DOHH2 (cell line): ENCODE results near the gene WNK1.

Experiments used
- EZH2phosphoT487 ChIP-seq: fragments of 200-600 bp; sonication (generic); IDR thresholded peaks from 2 replicates; pipeline ENCODE4 v1.6.1; 2017; ENCODE audit warnings: borderline replicate concordance, mild to moderate bottlenecking, antibody characterized with exemption, low read length, moderate library complexity, mixed read lengths
- TF ChIP-seq, protein P1 (sequence below): fragments of 200-600 bp; sonication (generic); IDR thresholded peaks from one replicate; pipeline ENCODE4 v1.5.1; 2014; ENCODE audit warnings: antibody characterized with exemption, mild to moderate bottlenecking, low read depth, low read length; ENCODE audit not compliant: poor library complexity, severe bottlenecking

DNA sequence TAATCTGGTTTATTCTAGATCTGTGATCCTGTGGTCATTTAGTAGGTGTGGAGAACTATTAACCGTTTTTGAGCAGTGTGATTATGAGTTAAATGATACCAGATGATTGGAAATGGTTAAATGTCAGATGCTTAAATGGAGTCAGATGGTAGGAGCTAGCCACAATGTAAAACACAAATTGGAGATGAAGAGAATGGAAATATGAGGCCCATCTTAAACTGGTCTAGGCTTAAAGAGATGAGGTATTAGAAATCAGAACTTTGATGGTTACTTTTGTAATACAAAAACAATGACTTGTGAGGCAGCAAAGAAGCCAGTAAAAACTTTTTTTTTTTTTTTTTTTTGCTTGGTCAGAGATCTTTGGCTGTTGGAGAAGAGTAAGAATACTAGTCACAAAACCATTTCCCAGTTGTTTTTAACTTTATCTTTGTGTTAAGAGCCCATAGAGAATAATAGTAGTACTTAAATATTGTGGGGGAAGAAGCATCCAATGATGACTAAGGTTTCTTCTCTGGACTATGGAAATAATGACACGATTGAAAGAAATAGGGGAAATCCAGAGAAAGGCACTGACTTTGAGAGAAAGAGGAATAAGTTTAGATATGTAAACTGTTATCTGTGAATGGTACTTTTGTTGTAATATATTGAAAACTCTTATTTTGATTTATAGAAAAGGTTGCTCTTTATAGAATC, 95.9 kb downstream of the WNK1 start:
- TF ChIP-seq, protein P1, sequence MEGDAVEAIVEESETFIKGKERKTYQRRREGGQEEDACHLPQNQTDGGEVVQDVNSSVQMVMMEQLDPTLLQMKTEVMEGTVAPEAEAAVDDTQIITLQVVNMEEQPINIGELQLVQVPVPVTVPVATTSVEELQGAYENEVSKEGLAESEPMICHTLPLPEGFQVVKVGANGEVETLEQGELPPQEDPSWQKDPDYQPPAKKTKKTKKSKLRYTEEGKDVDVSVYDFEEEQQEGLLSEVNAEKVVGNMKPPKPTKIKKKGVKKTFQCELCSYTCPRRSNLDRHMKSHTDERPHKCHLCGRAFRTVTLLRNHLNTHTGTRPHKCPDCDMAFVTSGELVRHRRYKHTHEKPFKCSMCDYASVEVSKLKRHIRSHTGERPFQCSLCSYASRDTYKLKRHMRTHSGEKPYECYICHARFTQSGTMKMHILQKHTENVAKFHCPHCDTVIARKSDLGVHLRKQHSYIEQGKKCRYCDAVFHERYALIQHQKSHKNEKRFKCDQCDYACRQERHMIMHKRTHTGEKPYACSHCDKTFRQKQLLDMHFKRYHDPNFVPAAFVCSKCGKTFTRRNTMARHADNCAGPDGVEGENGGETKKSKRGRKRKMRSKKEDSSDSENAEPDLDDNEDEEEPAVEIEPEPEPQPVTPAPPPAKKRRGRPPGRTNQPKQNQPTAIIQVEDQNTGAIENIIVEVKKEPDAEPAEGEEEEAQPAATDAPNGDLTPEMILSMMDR = no peak
- no peak for TF ChIP-seq EZH2phosphoT487
